Measurements from ENCODE around the gene SPTBN1.

GRCh38 chr2:54564439-54564838 lies 108.3 kb downstream of the SPTBN1 start:
- TF ChIP-seq EZH2 (IDR thresholded peaks at IDR 0.05; ENCODE audit: borderline replicate concordance, low read depth, low read length, severe bottlenecking) (no peak), POLR2A (IDR thresholded peaks at IDR 0.05; ENCODE audit: low read depth, low read length) (no peak), CTCF (IDR thresholded peaks at IDR 0.05; ENCODE audit: extremely low read depth in 1 of 2, insufficient read depth in 1 of 2, low read depth in 1 of 2, low read length in 2 of 2) (no peak), POLR2AphosphoS5 (IDR thresholded peaks at IDR 0.05; ENCODE audit: insufficient read depth, low read depth, low read length) (no peak), MAX (IDR thresholded peaks at IDR 0.05; ENCODE audit: insufficient read depth, insufficient read length) (no peak), FOS (IDR thresholded peaks at IDR 0.05; ENCODE audit: borderline replicate concordance, insufficient read depth, low read length) (no peak)
